ENCODE measurements around the gene GLYR1.
A peak's percentile ranks its signal among the peaks of the same experiment; 100 is the strongest.

GLYR1 gene

GRCh38 chr16:4767872-4768548 is 79.1 kb downstream of the GLYR1 start:
- Histone ChIP-seq H2AFZ (ENCODE audit: low read depth, low read length) (peak overlapping the region; percentile 80), H3K23ac (ENCODE audit: low read length in 2 of 2) (no peak overlapping the region), H2BK120ac (ENCODE audit: low read depth, low read length) (no peak overlapping the region), H4K8ac (ENCODE audit: low read length) (peak overlapping the region; percentile 27), H3K4ac (ENCODE audit: low read depth in 1 of 2, low read length in 2 of 2) (peak overlapping the region; percentile 46 to 88), H3K79me1 (replicated peaks; ENCODE audit: low read length, poor library complexity, severe bottlenecking) (peaks cover 18% of the 10 kb centered on the region), H2AK5ac (ENCODE audit: low read length, severe bottlenecking) (peak overlapping the region; percentile 49), H3K14ac (ENCODE audit: low read length in 2 of 2) (no peak overlapping the region), H2BK5ac (ENCODE audit: low read depth, low read length, poor library complexity, severe bottlenecking) (no peak overlapping the region), H3K9me3 (ENCODE audit: control insufficient read depth, low read length) (no peaks in the 10 kb centered on the region), H3K36me3 (ENCODE audit: control insufficient read depth in 1 of 2, insufficient read depth in 2 of 2, low read depth in 1 of 2, low read length in 2 of 2) (peaks cover 21 to 23% of the 10 kb centered on the region in 2 experiments), H3K4me3 (ENCODE audit: insufficient read depth in 1 of 2, low read depth in 1 of 2, low read length in 2 of 2) (peak overlapping the region; percentile 39 to 89), H3K18ac (ENCODE audit: low read depth in 1 of 2, low read length in 2 of 2) (peak overlapping the region; percentile 79 to 89), H3K27me3 (ENCODE audit: control insufficient read depth in 1 of 2, insufficient read depth in 1 of 2, low read length in 2 of 2) (no peaks in the 10 kb centered on the region), H3K9ac (ENCODE audit: low read length) (peak overlapping the region; percentile 94), H3K4me2 (ENCODE audit: low read length, poor library complexity, severe bottlenecking) (peak overlapping the region; percentile 87), H3K27ac (ENCODE audit: low read length, poor library complexity, severe bottlenecking) (peak overlapping the region; percentile 96), H2BK15ac (ENCODE audit: low read depth, poor library complexity, severe bottlenecking) (no peak overlapping the region), H3K4me1 (ENCODE audit: control insufficient read depth, insufficient read depth, low read depth, low read length) (peaks cover 21% of the 10 kb centered on the region), H2BK12ac (ENCODE audit: low read length in 2 of 2) (peak overlapping the region in 1 of 2 experiments; percentile 42), H4K91ac (ENCODE audit: low read length) (no peak overlapping the region)
- WGBS, result 70% methylated on average over 17 of the region's 17 CpGs
- DNase-seq, result peak; percentile 68

- Histone ChIP-seq H2BK120ac (ENCODE audit: low read depth, low read length) (no peak within 1 kb of the TSS), H3K27ac (ENCODE audit: low read length, poor library complexity, severe bottlenecking) (peak within 1 kb of the TSS; percentile 30), H3K4me2 (ENCODE audit: low read length, poor library complexity, severe bottlenecking) (peak within 1 kb of the TSS; percentile 72), H3K4me3 (ENCODE audit: insufficient read depth in 1 of 2, low read depth in 1 of 2, low read length in 2 of 2) (peak within 1 kb of the TSS; percentile 87 to 94), H2BK15ac (ENCODE audit: low read depth, poor library complexity, severe bottlenecking) (peak within 1 kb of the TSS; percentile 71), H2BK12ac (ENCODE audit: low read length in 2 of 2) (peak within 1 kb of the TSS in 1 of 2 experiments; percentile 42), H3K9me3 (ENCODE audit: control insufficient read depth, low read length) (no peaks in the 10 kb centered on the region), H3K27me3 (ENCODE audit: control insufficient read depth in 1 of 2, insufficient read depth in 1 of 2, low read length in 2 of 2) (no peaks in the 10 kb centered on the region), H3K18ac (ENCODE audit: low read depth in 1 of 2, low read length in 2 of 2) (peak within 1 kb of the TSS; percentile 77 to 92), H4K8ac (ENCODE audit: low read length) (peak within 1 kb of the TSS; percentile 95), H3K36me3 (ENCODE audit: control insufficient read depth in 1 of 2, insufficient read depth in 2 of 2, low read depth in 1 of 2, low read length in 2 of 2) (peaks cover 30 to 32% of the 10 kb centered on the region in 2 experiments), H2BK5ac (ENCODE audit: low read depth, low read length, poor library complexity, severe bottlenecking) (peak within 1 kb of the TSS; percentile 10), H2AK5ac (ENCODE audit: low read length, severe bottlenecking) (peak within 1 kb of the TSS; percentile 49), H3K4me1 (ENCODE audit: control insufficient read depth, insufficient read depth, low read depth, low read length) (peaks cover 21% of the 10 kb centered on the region), H3K14ac (ENCODE audit: low read length in 2 of 2) (peak within 1 kb of the TSS in 1 of 2 experiments; percentile 74), H4K91ac (ENCODE audit: low read length) (peak within 1 kb of the TSS; percentile 57), H3K9ac (ENCODE audit: low read length) (peak within 1 kb of the TSS; percentile 94), H3K23ac (ENCODE audit: low read length in 2 of 2) (peak within 1 kb of the TSS in 1 of 2 experiments; percentile 46), H3K4ac (ENCODE audit: low read depth in 1 of 2, low read length in 2 of 2) (peak within 1 kb of the TSS; percentile 71 to 73), H2AFZ (ENCODE audit: low read depth, low read length) (peak within 1 kb of the TSS; percentile 86), H3K79me1 (replicated peaks; ENCODE audit: low read length, poor library complexity, severe bottlenecking) (peaks cover 27% of the 10 kb centered on the region)
- WGBS, result 4% methylated on average over 68 of the region's 72 CpGs
- DNase-seq, result peak; percentile 96
Observed at GRCh38 chr16:4766875-4767628, 80.0 kb downstream of the GLYR1 start, which contains the start of gene ZNF500. TSS of gene ZNF500 (minus strand) at chr16:4767162. CDS start at chr16:4765978, 1,184 bp downstream.

DNA sequence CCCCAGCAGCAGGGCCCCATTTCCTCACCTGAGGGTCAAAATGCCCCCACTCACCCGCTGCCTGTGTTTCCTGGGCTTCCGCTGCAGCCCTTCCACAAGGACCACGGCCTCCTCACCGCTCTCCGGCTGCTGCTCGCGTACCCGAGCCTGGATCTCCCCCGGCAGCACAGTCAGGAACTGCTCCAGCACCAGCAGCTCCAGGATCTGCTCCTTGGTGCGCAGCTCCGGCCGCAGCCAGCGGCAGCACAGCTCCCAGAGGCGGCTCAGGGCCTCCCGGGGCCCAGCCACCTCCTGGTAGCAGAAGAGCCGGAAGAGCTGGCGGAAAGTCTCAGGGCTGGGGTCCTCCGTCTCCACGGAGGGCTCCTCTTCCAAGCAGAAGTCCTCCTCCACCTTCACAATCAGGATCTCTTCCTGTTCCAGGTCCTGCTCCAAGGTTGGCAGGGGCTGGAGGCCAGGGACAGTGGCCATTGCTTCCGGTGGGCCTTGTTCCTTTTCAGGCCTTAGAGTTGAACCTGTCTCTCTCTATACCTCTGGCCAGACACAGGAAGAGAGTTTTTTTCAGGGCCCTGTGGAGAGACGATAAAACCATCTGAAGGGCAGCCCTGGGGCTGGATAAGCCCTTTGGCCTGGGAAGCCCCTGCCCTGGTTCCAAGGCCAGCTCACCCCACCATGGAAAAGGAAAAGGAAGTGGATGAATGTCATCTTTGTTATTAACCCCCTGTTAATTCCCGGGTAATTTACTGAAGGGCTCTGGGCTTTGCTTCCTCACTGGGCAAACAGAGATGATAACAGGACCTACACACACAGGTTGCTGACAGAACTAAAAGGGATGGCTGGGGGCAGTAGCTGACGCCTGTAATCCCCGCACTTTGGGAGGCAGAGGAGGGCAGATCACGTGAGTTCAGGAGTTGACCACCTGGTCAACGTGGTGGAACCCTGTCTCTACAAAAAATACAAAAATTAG is 81.3 kb downstream of the GLYR1 start:
- Histone ChIP-seq H3K4me1 (ENCODE audit: control insufficient read depth, insufficient read depth, low read depth, low read length) (peaks cover 21% of the 10 kb centered on the region), H3K9me3 (ENCODE audit: control insufficient read depth, low read length) (no peaks in the 10 kb centered on the region), H3K18ac (ENCODE audit: low read depth in 1 of 2, low read length in 2 of 2) (no peak overlapping the region), H3K9ac (ENCODE audit: low read length) (peak overlapping the region; percentile 94), H2AFZ (ENCODE audit: low read depth, low read length) (no peak overlapping the region), H3K27ac (ENCODE audit: low read length, poor library complexity, severe bottlenecking) (no peak overlapping the region), H2BK5ac (ENCODE audit: low read depth, low read length, poor library complexity, severe bottlenecking) (no peak overlapping the region), H3K4ac (ENCODE audit: low read depth in 1 of 2, low read length in 2 of 2) (peak overlapping the region in 1 of 2 experiments; percentile 40), H3K4me2 (ENCODE audit: low read length, poor library complexity, severe bottlenecking) (peak overlapping the region; percentile 72), H2BK12ac (ENCODE audit: low read length in 2 of 2) (no peak overlapping the region), H3K27me3 (ENCODE audit: control insufficient read depth in 1 of 2, insufficient read depth in 1 of 2, low read length in 2 of 2) (no peaks in the 10 kb centered on the region), H2BK15ac (ENCODE audit: low read depth, poor library complexity, severe bottlenecking) (no peak overlapping the region), H4K8ac (ENCODE audit: low read length) (peak overlapping the region; percentile 19), H3K4me3 (ENCODE audit: insufficient read depth in 1 of 2, low read depth in 1 of 2, low read length in 2 of 2) (peak overlapping the region; percentile 41 to 94), H2BK120ac (ENCODE audit: low read depth, low read length) (no peak overlapping the region), H3K79me1 (replicated peaks; ENCODE audit: low read length, poor library complexity, severe bottlenecking) (peaks cover 32% of the 10 kb centered on the region), H2AK5ac (ENCODE audit: low read length, severe bottlenecking) (peak overlapping the region; percentile 36), H4K91ac (ENCODE audit: low read length) (no peak overlapping the region), H3K14ac (ENCODE audit: low read length in 2 of 2) (no peak overlapping the region), H3K36me3 (ENCODE audit: control insufficient read depth in 1 of 2, insufficient read depth in 2 of 2, low read depth in 1 of 2, low read length in 2 of 2) (peaks cover 39 to 43% of the 10 kb centered on the region in 2 experiments), H3K23ac (ENCODE audit: low read length in 2 of 2) (no peak overlapping the region)
- 84% methylated on average over 26 of the region's 26 CpGs for WGBS
- DNase-seq, result no peak
